H9 (cell line): ENCODE data around the gene RAB30. TPM values are rescaled to one million over a fixed set of nuclear protein-coding genes. Genes with fewer than 3 reads are reported as not detected.

Experiments used
- DNase-seq: peaks from one replicate; pipeline ENCODE4 v3.0.0-alpha.2; 2017
- H2AFZ ChIP-seq: one replicate; pipeline ENCODE4 v1.6.1; 2013; ENCODE audit warnings: mild to moderate bottlenecking, low read length, control low read depth, moderate library complexity
- H2AK5ac ChIP-seq: 2 replicates; pipeline ENCODE4 v1.6.1; 2013; ENCODE audit warnings: low read length, control low read depth, mixed read lengths; ENCODE audit not compliant: insufficient read length
- H2BK120ac ChIP-seq: one replicate; pipeline ENCODE4 v1.6.1; 2013; ENCODE audit warnings: low read depth, mild to moderate bottlenecking, low read length, control low read depth, inconsistent platforms; ENCODE audit not compliant: poor library complexity, severe bottlenecking
- H2BK12ac ChIP-seq: 2 replicates; pipeline ENCODE4 v1.6.1; 2013; ENCODE audit warnings: low read length, control low read depth, mixed read lengths, low read depth; ENCODE audit not compliant: insufficient read length
- H2BK15ac ChIP-seq: 2 replicates; pipeline ENCODE4 v1.6.1; 2013; ENCODE audit warnings: low read depth, low read length, control low read depth
- H2BK20ac ChIP-seq: one replicate; pipeline ENCODE4 v1.6.1; 2013; ENCODE audit warnings: low read depth, mild to moderate bottlenecking, low read length, control low read depth, inconsistent platforms; ENCODE audit not compliant: poor library complexity, severe bottlenecking
- H2BK5ac ChIP-seq: 2 replicates; pipeline ENCODE4 v1.6.1; 2013; ENCODE audit warnings: low read length, control low read depth, mixed read lengths; ENCODE audit not compliant: insufficient read length
- H3K14ac ChIP-seq: 2 replicates; pipeline ENCODE4 v1.6.1; 2013; ENCODE audit warnings: low read length, control low read depth; ENCODE audit not compliant: insufficient read depth
- H3K18ac ChIP-seq: 2 replicates; pipeline ENCODE4 v1.6.1; 2013; ENCODE audit warnings: low read depth, mild to moderate bottlenecking, mixed read lengths, low read length, control low read depth; ENCODE audit not compliant: insufficient read length
- H3K23ac ChIP-seq: 2 replicates; pipeline ENCODE4 v1.6.1; 2013; ENCODE audit warnings: low read length, control low read depth, mixed read lengths, low read depth; ENCODE audit not compliant: insufficient read length
- H3K23me2 ChIP-seq: 2 replicates; pipeline ENCODE4 v1.6.1; 2013; ENCODE audit warnings: low read depth, mild to moderate bottlenecking, mixed read lengths, low read length, control low read depth; ENCODE audit not compliant: insufficient read length, poor library complexity, severe bottlenecking
- H3K27ac ChIP-seq: 2 replicates; pipeline ENCODE4 v1.5.1; 2013; ENCODE audit warnings: low read length, control low read depth, mixed read lengths, low read depth; ENCODE audit not compliant: insufficient read length
- H3K27me3 ChIP-seq: 2 replicates; pipeline ENCODE4 v1.6.1; 2013; ENCODE audit warnings: low read length, control low read depth, inconsistent platforms; ENCODE audit not compliant: insufficient read depth
- H3K4ac ChIP-seq: 2 replicates; pipeline ENCODE4 v1.6.1; 2013; ENCODE audit warnings: low read depth, mild to moderate bottlenecking, control low read depth, inconsistent platforms, low read length, moderate library complexity
- H3K4me1 ChIP-seq: 2 replicates; pipeline ENCODE4 v1.6.1; 2013; ENCODE audit warnings: low read length, control low read depth, inconsistent platforms; ENCODE audit not compliant: insufficient read depth
- H3K4me2 ChIP-seq: 2 replicates; pipeline ENCODE4 v1.6.1; 2013; ENCODE audit warnings: low read length, control low read depth, mixed read lengths; ENCODE audit not compliant: insufficient read length, insufficient read depth
- H3K56ac ChIP-seq: 2 replicates; pipeline ENCODE4 v1.6.1; 2013; ENCODE audit warnings: low read depth, mild to moderate bottlenecking, mixed read lengths, low read length, control low read depth; ENCODE audit not compliant: insufficient read length
- H3K79me1 ChIP-seq: 2 replicates; pipeline ENCODE4 v1.6.1; 2013; ENCODE audit warnings: low read depth, mild to moderate bottlenecking, moderate library complexity, low read length, control low read depth, inconsistent platforms; ENCODE audit not compliant: insufficient read depth, poor library complexity, severe bottlenecking
- H3K79me2 ChIP-seq: 2 replicates; pipeline ENCODE4 v1.6.1; 2013; ENCODE audit warnings: low read length, control low read depth, inconsistent platforms; ENCODE audit not compliant: insufficient read depth
- H3K9ac ChIP-seq: 2 replicates; pipeline ENCODE4 v1.6.1; 2013; ENCODE audit warnings: low read length, control low read depth, mixed read lengths; ENCODE audit not compliant: insufficient read length; ENCODE audit errors: extremely low read depth
- H3K9me3 ChIP-seq: one replicate; pipeline ENCODE4 v1.6.1; 2013; ENCODE audit warnings: low read depth, low read length, inconsistent platforms; ENCODE audit not compliant: control insufficient read depth
- H3T11ph ChIP-seq: one replicate; pipeline ENCODE4 v1.6.1; 2013; ENCODE audit warnings: mild to moderate bottlenecking, low read length, control low read depth, inconsistent platforms
- H4K20me1 ChIP-seq: one replicate; pipeline ENCODE4 v1.6.1; 2013; ENCODE audit not compliant: control insufficient read depth, insufficient read length, insufficient read depth
- H4K5ac ChIP-seq: 2 replicates; pipeline ENCODE4 v1.6.1; 2013; ENCODE audit warnings: low read depth, mild to moderate bottlenecking, mixed read lengths, low read length, control low read depth; ENCODE audit not compliant: insufficient read length
- H4K8ac ChIP-seq: replicated peaks from 2 replicates; pipeline ENCODE4 v1.6.1; 2013; ENCODE audit warnings: low read length, control low read depth, mixed read lengths, low read depth; ENCODE audit not compliant: insufficient read length
- H4K91ac ChIP-seq: 2 replicates; pipeline ENCODE4 v1.6.1; 2013; ENCODE audit warnings: low read depth, mild to moderate bottlenecking, moderate library complexity, mixed read lengths, low read length, control low read depth; ENCODE audit not compliant: insufficient read length
- H3K27ac Mint-ChIP-seq, 3 experiments: 2 replicates in 2 of 3; 3 replicates in 1 of 3; pipeline ENCODE4 v1.8.0; 2020 to 2021; ENCODE audit warnings: mixed read lengths in 3 of 3, mild to moderate bottlenecking in 1 of 3, moderate library complexity in 1 of 3
- H3K27me3 Mint-ChIP-seq: 2 replicates; pipeline ENCODE4 v1.8.0; 2021; ENCODE audit warnings: low read depth, mild to moderate bottlenecking, moderate library complexity, mixed read lengths
- H3K36me3 Mint-ChIP-seq, 3 experiments: 2 replicates in 2 of 3; 3 replicates in 1 of 3; pipeline ENCODE4 v1.8.0; 2020 to 2021; ENCODE audit warnings: low read depth in 3 of 3, mixed read lengths in 3 of 3; ENCODE audit not compliant: insufficient read depth in 1 of 3
- H3K4me1 Mint-ChIP-seq, 2 experiments: 2 replicates each; pipeline ENCODE4 v1.8.0; 2020; ENCODE audit warnings: mixed read lengths in 2 of 2
- H3K4me3 Mint-ChIP-seq, 2 experiments: 2 replicates in 1 of 2; 3 replicates in 1 of 2; pipeline ENCODE4 v1.8.0; 2020 to 2021; ENCODE audit warnings: mild to moderate bottlenecking in 2 of 2, mixed read lengths in 2 of 2, moderate library complexity in 1 of 2
- H3K9me3 Mint-ChIP-seq, 2 experiments: 2 replicates in 1 of 2; 3 replicates in 1 of 2; pipeline ENCODE4 v1.8.0; 2020; ENCODE audit warnings: mild to moderate bottlenecking in 2 of 2, mixed read lengths in 2 of 2, moderate library complexity in 1 of 2
- WGBS: extraction: QIAGEN DNeasy Blood & Tissue Kit; methylation state at CpG from one replicate; pipeline ENCODE4 v1.1.7; 2013; ENCODE audit warnings: missing lambda C conversion rate, low lambda C conversion rate, mixed read lengths; ENCODE audit not compliant: insufficient read length; ENCODE audit errors: extremely low coverage; 5-methylcytosine and 5-hydroxymethylcytosine counted together
- total RNA-seq: library from RNA; stranded (reverse); gene quantifications from 2 replicates; pipeline ENCODE4 v1.2.1, GENCODE V29; 2021
- TF ChIP-seq, protein P1 (sequence below): fragments of 200-600 bp; sonication (generic); conservative IDR thresholded peaks from 3 replicates; pipeline ENCODE4 v1.8.0; 2021; ENCODE audit warnings: antibody characterized with exemption, mild to moderate bottlenecking

RAB30 gene
- total RNA-seq, 1 experiment from 2014 or later: 4.8 TPM

DNA sequence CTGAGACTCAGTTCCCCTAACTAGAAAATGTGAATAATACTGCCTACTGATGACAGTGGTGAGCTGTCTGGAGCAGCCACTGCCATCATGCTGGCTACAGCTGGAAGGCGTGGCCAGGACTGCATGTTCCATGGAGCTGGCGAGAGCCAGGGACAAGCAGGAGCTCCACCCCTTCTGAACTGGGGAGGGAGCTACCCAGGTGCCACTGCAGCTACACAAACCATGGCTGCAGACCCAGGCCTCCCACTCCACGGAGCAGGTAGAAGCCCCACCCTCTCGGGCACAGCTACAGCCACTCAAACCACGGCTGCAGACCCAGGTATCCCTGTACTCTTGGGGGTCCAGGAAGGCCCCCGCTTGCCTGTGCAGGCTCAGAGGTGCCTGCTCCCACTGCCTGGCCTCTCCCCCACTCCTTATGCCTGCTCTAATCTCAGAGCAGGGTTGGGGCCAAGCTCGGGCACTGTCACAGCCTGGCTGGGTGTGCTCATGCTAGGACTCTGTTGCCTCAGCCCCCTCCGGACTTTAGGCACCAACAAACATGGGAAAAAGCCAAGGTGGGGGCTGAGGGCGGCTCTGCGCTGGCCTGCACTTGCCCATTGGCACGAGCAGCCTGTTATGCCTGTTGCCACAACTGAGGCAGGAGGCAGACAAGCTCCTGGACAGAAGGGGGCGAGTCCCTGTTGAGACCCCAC is 51.7 kb downstream of the RAB30 start:
- Histone ChIP-seq H3K56ac (no peak overlapping the region), H4K5ac (no peak overlapping the region), H4K91ac (no peak overlapping the region), H3K79me1 (no peaks in the 10 kb centered on the region), H3K9me3 (no peaks in the 10 kb centered on the region), H3K23me2 (no peaks in the 10 kb centered on the region), H2BK20ac (no peak overlapping the region), H3K27me3 (no peaks in the 10 kb centered on the region), H2BK120ac (no peak overlapping the region), H3K18ac (no peak overlapping the region), H3K27ac (no peak overlapping the region), H2AFZ (no peak overlapping the region), H4K8ac (no peak overlapping the region), H2BK5ac (no peak overlapping the region), H2AK5ac (no peak overlapping the region), H3K23ac (no peak overlapping the region), H3T11ph (no peak overlapping the region), H3K4me2 (no peak overlapping the region), H3K14ac (no peak overlapping the region; the same call in 1 of the 2 replicates), H2BK15ac (no peak overlapping the region), H3K4ac (no peak overlapping the region), H3K9ac (no peak overlapping the region), H4K20me1 (no peaks in the 10 kb centered on the region), H2BK12ac (no peak overlapping the region), H3K4me1 (peaks cover 3% of the 10 kb centered on the region; the same call in 1 of the 2 replicates), H3K79me2 (no peaks in the 10 kb centered on the region)
- no peak overlapping the region for H3K27ac Mint-ChIP-seq
- TF ChIP-seq, protein P1, sequence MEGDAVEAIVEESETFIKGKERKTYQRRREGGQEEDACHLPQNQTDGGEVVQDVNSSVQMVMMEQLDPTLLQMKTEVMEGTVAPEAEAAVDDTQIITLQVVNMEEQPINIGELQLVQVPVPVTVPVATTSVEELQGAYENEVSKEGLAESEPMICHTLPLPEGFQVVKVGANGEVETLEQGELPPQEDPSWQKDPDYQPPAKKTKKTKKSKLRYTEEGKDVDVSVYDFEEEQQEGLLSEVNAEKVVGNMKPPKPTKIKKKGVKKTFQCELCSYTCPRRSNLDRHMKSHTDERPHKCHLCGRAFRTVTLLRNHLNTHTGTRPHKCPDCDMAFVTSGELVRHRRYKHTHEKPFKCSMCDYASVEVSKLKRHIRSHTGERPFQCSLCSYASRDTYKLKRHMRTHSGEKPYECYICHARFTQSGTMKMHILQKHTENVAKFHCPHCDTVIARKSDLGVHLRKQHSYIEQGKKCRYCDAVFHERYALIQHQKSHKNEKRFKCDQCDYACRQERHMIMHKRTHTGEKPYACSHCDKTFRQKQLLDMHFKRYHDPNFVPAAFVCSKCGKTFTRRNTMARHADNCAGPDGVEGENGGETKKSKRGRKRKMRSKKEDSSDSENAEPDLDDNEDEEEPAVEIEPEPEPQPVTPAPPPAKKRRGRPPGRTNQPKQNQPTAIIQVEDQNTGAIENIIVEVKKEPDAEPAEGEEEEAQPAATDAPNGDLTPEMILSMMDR: no peak
- H3K36me3 Mint-ChIP-seq: peaks cover 0 to 2% (median 0%) of the 10 kb centered on the region in 3 experiments; a peak in 1 of 7 replicates
- WGBS: no CpG with 5 or more reads among the region's 12 CpGs
- no peak overlapping the region for H3K4me3 Mint-ChIP-seq
- peaks cover 17% of the 10 kb centered on the region in 2 experiments for H3K4me1 Mint-ChIP-seq
- no peaks in the 10 kb centered on the region; a peak in 1 of 5 replicates for H3K9me3 Mint-ChIP-seq
- DNase-seq: no peak
- H3K27me3 Mint-ChIP-seq: no peaks in the 10 kb centered on the region
